ENCODE measurements around the gene CACNA1E.

Gene CACNA1E

GRCh38 chr1:181748013-181748412 lies 264.7 kb downstream of the CACNA1E start:
- no peak for DNase-seq (ENCODE audit: low read depth in 1 of 2, low spot score in 1 of 2)

DNA sequence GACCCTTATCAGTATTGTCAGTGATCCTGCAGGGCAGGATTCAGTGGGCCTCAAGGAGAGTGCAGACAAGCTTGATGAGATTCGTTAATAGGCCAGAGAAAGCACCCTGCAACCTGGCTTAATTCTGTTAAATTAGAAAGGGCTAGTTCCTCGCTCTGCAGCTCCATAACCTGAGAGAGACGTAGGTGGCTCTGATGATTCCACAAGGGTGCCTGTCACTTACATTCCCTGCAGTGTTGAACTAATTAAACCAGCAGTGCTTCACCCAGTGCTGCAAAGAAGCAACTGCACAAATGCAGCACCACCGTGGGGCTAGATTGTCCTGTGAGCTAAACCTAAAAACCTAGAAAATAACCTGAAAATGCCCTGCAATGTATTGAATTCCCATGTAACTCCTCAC lies 270.8 kb downstream of the CACNA1E start:
- DNase-seq (ENCODE audit: low read depth in 1 of 2, low spot score in 1 of 2) = no peak

- no peak for DNase-seq (ENCODE audit: low read depth in 1 of 2, low spot score in 1 of 2)
Measured at GRCh38 chr1:181759481-181759880, 276.2 kb downstream of the CACNA1E start.

- no peak for DNase-seq (ENCODE audit: low read depth in 1 of 2, low spot score in 1 of 2)
Measured at GRCh38 chr1:181763736-181764135, 280.4 kb downstream of the CACNA1E start.

DNA sequence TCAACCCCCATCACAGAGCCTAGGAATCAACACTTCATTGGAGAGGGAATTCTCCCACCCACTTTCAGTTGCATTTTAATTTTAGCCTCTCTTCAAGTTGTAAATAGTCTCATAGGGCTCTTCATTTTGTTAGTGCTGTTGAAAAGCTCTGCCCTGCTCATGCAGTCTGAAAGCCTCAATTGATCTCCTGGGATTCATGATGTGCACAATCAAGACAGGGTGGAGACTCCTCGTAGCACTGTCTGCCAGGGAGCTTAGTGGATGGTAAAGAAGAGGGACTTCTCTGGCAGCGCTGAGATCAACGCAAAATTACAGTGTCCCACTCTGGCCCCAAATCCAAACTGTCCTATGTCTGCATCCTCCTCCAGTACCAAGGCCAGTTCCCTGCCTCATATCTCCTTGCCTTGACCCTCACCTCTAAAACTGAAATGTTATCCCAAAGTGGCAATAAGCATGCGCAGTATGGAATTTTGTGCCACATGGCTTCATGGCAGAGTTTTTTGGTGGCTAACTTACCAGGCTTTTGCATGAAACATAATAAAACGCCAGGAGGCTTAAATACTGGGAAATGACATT lies 282.2 kb downstream of the CACNA1E start:
- DNase-seq (ENCODE audit: low read depth in 1 of 2, low spot score in 1 of 2) = no peak

GRCh38 chr1:181767001-181767708 lies 283.8 kb downstream of the CACNA1E start:
- DNase-seq (ENCODE audit: low read depth in 1 of 2, low spot score in 1 of 2) = no peak

DNA sequence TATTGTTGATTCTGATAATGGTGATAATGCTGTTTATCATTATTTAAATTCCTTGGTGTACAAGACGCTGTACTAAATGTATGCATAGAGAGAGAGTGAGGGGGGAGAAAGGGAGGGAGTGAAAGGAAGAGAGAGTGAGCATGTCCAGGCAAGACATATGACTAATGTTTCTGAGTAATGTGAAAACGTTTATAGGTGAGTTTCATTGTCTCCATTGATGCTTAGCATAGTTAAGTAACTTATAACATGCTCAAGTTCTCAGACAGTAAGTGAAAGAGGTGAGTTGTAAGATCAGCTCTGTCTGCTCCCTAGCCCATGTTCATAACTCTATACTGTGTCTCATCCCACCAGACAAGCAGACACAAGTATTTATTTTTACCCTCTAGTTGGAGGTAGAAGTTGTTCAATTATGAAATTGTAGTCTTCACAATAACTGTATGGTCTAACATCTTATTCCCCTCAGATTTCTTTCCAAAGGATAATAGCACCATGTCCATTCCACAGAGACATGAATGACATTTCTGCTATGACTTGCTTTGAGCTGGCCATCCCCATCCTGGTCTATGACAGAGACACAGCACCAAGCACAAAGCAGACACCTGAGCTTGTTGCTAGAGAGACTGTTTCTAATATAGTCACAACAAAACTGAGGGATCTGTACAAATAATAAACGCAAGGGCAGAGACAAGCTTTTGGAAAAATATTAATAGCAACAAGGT lies 285.1 kb downstream of the CACNA1E start:
- DNase-seq (ENCODE audit: low read depth in 1 of 2, low spot score in 1 of 2) = no peak

- DNase-seq (ENCODE audit: low read depth in 1 of 2, low spot score in 1 of 2) = no peak
Measured at GRCh38 chr1:181768930-181769280, 285.6 kb downstream of the CACNA1E start.

DNA sequence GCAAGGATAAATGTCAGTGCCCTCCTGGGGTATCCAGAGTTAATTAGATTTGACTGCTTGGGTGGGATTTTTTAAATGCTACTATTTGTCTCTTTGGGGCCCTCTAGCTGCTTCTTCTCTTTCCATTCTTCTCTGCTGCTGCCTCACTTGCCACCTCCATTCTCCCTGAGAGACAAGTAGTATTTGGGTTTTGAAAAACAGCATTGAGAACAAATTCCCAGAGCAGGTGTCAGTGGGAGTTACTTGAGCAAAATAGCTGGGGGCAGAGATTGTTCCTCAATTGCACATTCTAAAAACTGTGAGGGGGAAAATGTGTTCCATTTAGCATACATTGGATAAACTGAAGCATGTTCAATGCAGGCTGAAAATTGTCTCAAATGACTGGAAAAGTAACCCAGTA lies 286.5 kb downstream of the CACNA1E start:
- DNase-seq (ENCODE audit: low read depth in 1 of 2, low spot score in 1 of 2) = no peak

DNA sequence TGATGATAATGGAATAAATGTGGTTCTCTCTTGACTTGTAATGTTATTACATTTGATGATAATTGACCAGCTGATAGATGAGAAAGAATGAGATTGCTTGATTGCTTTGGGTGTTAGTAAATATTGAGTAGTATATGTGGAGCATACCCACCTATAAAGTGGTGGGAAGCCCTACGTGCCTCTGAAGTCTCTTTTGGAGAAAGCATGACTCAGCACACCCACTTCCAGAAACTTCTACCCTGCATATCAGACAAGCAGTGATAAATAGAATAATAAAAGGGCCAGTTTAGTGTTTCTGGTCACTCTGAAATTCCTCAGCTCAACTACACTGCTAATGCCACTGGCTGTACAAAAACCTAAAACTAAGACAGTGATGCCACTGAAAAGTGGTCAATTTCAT lies 289.4 kb downstream of the CACNA1E start:
- no peak for DNase-seq (ENCODE audit: low read depth in 1 of 2, low spot score in 1 of 2)

DNA sequence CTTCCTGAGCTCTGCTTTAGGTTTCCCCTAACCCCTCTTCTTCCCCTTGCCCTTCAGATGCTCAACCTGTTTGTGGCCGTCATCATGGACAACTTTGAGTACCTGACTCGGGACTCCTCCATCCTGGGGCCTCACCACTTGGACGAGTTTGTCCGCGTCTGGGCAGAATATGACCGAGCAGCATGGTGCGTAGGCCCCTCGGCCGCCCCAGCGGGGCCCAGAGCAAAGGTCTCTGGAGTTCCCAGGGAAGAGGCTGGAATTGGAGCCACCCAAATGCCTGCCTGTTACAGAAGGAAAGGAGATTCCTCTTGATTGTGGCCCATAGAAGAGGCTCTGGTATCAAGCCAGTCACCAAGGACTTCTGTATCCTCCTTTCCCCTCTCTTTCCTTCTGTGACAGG lies 292.7 kb downstream of the CACNA1E start:
- DNase-seq (ENCODE audit: low read depth in 1 of 2, low spot score in 1 of 2) = no peak

DNA sequence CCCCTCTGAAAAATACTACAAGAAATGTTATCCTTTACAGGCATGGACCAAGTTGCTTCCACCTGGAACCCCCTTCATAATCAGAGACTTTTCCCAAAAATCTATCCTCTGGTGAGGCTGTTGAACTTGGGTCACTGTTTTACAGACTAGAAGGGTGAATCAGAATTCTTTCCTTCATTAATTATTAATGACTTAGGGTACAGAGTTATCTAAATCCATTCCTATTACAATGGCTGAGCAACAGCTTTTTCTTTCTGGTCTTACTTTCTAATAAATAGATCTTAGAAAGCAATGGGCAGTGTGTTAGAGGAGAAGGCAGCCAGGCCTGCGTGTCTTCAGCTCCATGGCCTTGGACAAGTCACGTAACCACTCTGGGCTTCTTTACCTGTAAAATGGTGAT lies 294.0 kb downstream of the CACNA1E start:
- DNase-seq (ENCODE audit: low read depth in 1 of 2, low spot score in 1 of 2) = no peak

DNA sequence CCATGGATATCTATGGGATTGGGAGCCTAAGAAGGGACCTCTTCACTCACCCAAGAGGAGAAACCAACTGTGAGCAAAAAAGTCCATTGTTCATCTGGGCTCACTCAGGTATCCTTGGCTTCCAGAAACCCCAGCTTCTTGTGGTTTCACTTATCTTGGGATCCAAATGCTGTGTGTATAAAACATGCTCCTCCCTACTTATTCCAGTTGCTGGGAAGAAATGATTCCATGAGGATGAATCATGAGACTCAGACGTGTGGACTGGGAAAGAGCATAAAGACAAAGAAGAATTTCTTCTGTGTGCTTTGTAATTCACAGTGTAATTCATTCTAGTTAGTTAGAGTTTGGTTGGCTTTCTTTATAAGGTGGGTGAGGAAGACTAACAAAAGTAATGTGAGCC lies 294.5 kb downstream of the CACNA1E start:
- no peak for DNase-seq (ENCODE audit: low read depth in 1 of 2, low spot score in 1 of 2)

- no peak for DNase-seq (ENCODE audit: low read depth in 1 of 2, low spot score in 1 of 2)
Measured at GRCh38 chr1:181778640-181779260, 295.4 kb downstream of the CACNA1E start.

DNA sequence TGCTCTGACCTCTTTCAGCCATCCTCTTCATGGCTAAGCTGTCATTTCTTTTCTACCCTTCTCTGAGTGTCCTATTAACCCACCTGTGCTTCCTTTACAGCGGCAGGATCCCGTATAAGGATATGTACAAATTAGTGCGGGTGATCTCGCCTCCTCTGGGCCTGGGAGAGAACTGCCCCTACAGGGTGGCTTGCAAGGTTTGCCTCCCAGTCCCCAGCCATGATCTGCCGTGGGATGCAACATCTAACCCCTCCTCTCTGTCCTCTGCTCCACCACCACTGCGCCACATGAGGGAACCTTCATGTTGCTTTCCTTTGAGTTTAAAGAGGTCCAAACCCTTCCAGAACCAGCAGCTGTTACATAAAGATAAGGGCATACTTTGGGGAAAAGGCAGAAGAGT lies 296.0 kb downstream of the CACNA1E start:
- no peak for DNase-seq (ENCODE audit: low read depth in 1 of 2, low spot score in 1 of 2)

GRCh38 chr1:181783208-181783607 lies 299.9 kb downstream of the CACNA1E start:
- DNase-seq (ENCODE audit: low read depth in 1 of 2, low spot score in 1 of 2) = no peak

GRCh38 chr1:181784039-181784683 lies 300.8 kb downstream of the CACNA1E start:
- DNase-seq (ENCODE audit: low read depth in 1 of 2, low spot score in 1 of 2) = no peak

GRCh38 chr1:181789395-181789794 lies 306.1 kb downstream of the CACNA1E start:
- DNase-seq (ENCODE audit: low read depth in 1 of 2, low spot score in 1 of 2) = no peak

DNA sequence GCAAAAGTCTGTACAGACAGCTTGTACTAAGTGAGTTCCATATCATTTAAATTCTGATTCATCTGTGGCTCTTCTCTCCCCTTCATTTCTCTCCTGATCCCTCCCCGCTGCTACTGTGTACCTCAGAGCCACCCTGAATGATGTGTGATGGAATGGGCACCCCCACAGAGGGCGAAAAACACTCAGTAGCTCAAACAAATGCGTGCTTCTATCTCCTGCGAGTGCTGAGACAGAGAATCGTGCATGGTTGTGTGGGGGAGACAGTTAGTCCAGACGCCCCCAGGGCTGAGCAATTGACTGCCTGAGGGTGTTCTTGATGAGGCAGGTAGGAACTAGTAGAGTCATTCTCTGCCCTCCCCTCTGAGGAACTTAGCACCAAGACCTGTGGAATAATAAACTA lies 308.4 kb downstream of the CACNA1E start:
- no peak for DNase-seq (ENCODE audit: low read depth in 1 of 2, low spot score in 1 of 2)

- no peak for DNase-seq (ENCODE audit: low read depth in 1 of 2, low spot score in 1 of 2)
Measured at GRCh38 chr1:181793831-181794230, 310.5 kb downstream of the CACNA1E start.

DNA sequence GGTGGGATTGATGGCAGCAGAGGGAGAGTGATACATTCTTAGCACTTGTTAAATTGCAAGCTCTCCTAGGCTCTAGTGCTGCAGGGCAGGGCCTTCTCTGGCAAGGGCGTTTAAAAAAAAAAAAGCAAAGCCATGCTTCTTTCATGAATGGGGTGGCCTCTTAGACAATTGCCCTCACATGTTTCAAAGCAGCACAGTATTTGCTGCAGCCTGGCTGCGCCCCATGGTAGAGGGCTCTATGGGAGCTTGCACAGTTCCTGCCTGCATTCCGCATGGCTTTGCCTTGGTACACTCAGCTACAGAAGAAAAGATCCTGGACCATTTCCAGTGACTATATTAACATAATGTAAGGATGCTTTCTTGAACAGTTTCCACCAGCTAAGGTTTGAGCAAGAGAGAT lies 311.0 kb downstream of the CACNA1E start:
- no peak for DNase-seq (ENCODE audit: low read depth in 1 of 2, low spot score in 1 of 2)
